AG10803 (cell line): ENCODE data around the gene BMP8A.
A peak's percentile ranks its signal among the peaks of the same experiment; 100 is the strongest.
"Not testable (repeated sequence)": the region's sequence is repeated elsewhere in the genome, so short reads cannot be mapped to it uniquely, and the experiment has no call there.

Experiments used
- DNase-seq: peaks from one replicate; pipeline ENCODE4 v3.0.0; 2010; ENCODE audit warnings: low read depth
- H3K4me3 ChIP-seq: 2 replicates; pipeline ENCODE4 v1.5.1; 2011; ENCODE audit warnings: mild to moderate bottlenecking, low read length, control low read depth
- CTCF ChIP-seq: conservative IDR thresholded peaks from 2 replicates; pipeline ENCODE4 v1.5.1; 2011; ENCODE audit warnings: mild to moderate bottlenecking, low read length, control low read depth, inconsistent platforms

The BMP8A gene

DNA sequence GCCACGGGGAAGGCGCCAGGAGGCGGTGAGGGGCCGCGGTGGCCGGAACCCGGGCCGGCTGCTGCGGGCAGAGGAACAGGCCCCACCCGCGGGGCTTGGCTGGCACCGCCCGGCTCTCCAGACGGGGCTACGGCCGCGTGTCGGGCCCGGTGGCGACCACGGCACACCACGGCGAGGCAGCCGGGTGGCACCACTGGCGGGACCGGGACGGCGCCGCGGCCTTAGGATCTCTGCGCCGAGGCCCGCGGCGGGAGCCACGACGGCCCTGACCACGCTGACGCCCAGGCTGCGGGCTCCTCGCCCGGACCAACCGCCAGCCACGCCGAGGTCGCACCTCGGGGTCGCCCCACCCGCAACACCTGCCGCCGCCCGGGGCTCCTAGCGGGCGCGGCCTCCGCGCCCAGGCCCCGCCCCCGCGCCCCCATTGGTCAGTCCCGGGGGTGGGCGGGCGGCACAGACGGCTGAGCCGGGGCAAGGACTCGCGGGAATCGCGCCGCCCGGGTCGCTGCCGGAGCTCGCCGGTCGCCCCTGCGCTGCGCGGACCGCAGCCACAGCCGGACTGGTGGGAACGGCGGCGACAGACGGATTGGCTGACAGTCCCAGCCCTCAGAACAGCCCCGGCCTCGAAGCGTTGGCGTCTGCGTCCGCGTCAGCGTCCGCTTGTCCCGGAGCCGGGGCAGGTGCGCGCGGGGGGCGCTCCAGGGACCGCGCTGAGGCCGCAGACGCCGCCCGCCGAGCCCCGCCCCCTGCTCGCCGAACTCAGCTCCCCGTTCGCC lies at the start of gene BMP8A:
TSS of gene BMP8A (plus strand) at position 491 of the 776 bp plus-strand sequence. CDS start 356 bp downstream, outside the sequence.
- no peak for TF ChIP-seq CTCF
- no peak for DNase-seq
- peak within 1 kb of the TSS; percentile 30 for H3K4me3 ChIP-seq

DNA sequence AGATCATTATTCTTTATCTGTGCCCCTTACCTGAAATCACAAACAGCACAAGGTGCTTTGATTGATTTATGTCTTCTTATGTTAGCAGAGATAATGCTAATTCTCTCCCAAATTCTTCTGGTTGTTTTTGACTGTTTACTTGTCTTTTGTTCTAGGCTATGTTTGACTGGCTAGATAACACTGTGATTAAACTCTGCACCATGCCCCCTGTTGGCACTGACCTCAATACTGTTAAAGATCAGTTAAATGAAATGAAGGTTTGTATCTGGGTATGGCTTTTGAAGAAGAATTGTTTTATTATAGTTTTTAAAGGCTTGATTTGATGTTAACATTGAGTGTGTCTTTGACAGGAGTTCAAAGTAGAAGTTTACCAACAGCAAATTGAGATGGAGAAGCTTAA lies 49.6 kb upstream of the BMP8A start:
- no peak overlapping the region for H3K4me3 ChIP-seq
- no peak for TF ChIP-seq CTCF
- DNase-seq, result no peak

GRCh38 chr1:39445573-39445972 lies 45.9 kb upstream of the BMP8A start:
- no peak for DNase-seq
- H3K4me3 ChIP-seq, result no peak overlapping the region
- TF ChIP-seq CTCF, result no peak

- H3K4me3 ChIP-seq, result no peak overlapping the region
- no peak for TF ChIP-seq CTCF
- no peak for DNase-seq
Measured at GRCh38 chr1:39446986-39447567, 44.4 kb upstream of the BMP8A start.

- DNase-seq, result not testable (repeated sequence)
Measured at GRCh38 chr1:39450041-39450440, 41.4 kb upstream of the BMP8A start.

DNA sequence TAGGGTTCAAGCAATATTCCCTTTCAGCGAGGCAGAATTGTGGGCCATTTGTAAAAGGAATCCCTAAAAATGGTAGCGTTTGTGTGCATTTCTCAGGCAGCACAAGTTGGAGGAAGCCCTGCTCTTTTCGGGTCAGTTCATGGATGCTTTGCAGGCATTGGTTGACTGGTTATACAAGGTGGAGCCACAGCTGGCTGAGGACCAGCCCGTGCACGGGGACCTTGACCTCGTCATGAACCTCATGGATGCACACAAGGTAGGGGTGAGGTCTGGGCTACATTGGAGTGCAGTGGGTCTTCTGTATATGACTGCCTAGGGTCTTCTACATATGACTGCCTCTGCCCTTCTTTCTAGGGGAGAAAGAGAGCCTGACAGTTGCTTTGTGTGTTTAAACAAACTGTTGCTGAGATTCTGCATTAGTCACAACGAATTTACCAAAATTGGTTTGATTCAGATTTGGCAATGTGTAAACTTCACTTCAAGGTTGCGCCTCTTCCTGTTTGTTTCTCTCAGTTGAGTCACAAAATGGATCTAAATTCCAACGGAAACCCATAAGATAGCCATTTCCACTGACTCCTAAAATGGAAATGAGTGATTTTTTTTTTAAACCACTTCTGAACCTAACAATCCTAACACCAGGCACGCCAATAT lies 40.4 kb upstream of the BMP8A start:
- no peak overlapping the region for H3K4me3 ChIP-seq
- no peak for TF ChIP-seq CTCF
- peak; percentile 78 for DNase-seq

More at GRCh38 chr1:39450041-39450440, 41.4 kb upstream of the BMP8A start:
- not testable (repeated sequence) for H3K4me3 ChIP-seq

- no peak for DNase-seq
Measured at GRCh38 chr1:39452081-39452480, 39.4 kb upstream of the BMP8A start.

More at GRCh38 chr1:39452081-39452480, 39.4 kb upstream of the BMP8A start:
- no peak for TF ChIP-seq CTCF
- H3K4me3 ChIP-seq, result no peak overlapping the region
